ENCODE measurements around the gene SULT1A1. TPM values are rescaled to one million over a fixed set of nuclear protein-coding genes. Genes with fewer than 3 reads are reported as not detected.
"Not testable (repeated sequence)": the region's sequence is repeated elsewhere in the genome, so short reads cannot be mapped to it uniquely, and the experiment has no call there.

Gene SULT1A1
- total and polyA plus RNA-seq, 2 donors, result 25.9 to 26.3 TPM

DNA sequence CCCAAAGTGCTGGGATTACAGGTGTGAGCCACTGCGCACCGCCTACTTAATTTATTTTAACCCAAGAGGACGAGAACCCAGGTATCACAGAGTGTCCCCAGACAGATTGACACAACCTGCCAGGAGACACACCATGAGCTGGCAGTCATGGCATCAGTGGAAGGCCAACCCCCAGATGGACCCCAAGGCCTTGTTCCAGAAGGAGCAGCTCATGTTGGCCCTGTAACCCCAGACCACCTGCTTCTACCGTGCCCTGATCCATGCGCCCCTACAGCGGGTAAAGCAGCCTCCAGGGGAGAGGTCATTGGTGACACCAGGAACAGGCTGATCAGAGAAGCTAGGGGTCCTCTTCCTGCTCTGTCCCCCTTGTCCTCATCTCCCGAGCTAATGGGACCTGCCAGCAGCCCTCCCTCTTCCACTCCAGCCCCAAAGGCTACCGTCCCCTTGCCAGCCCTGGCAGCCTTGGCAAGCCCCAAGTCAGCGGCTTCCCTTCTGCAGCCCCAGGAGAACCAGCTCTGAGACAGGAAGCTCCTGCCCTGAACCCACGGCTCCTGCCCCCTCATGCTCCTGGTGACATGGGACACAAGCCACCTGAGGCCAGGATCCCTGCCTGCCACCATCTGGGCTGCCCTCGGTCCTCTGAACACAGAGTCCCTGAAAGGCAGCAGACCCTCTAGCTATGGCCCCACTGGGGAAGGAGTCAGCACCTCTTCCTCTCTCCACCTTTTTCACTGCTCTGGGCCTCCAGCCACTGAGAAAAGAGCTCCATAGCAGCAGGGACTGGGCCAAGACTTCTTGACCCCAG, 6.3 kb downstream of the SULT1A1 start:
- Histone ChIP-seq H3K9me3 (ENCODE audit: control insufficient read depth in 2 of 2, insufficient read depth in 1 of 2, low read length in 1 of 2) (no peaks in the 10 kb centered on the region), H3K4me1 (ENCODE audit: control insufficient read depth in 2 of 2, insufficient read depth in 2 of 2, low read length in 2 of 2) (no peaks in the 10 kb centered on the region), H3K36me3 (ENCODE audit: control insufficient read depth in 2 of 2, insufficient read depth in 2 of 2, low read length in 1 of 2) (no peaks in the 10 kb centered on the region), H3K27me3 (ENCODE audit: control insufficient read depth in 2 of 2, insufficient read depth in 1 of 2, low read length in 1 of 2) (no peaks in the 10 kb centered on the region), H3K27ac (ENCODE audit: low read depth in 1 of 2, low read length in 1 of 2) (no peak overlapping the region), H3K4me3 (ENCODE audit: low read length in 2 of 2) (no peak overlapping the region)
- DNase-seq (ENCODE audit: low read depth in 6 of 9, low spot score in 9 of 9), result no peak
- 94% methylated on average over 11 of the region's 11 CpGs for WGBS

DNA sequence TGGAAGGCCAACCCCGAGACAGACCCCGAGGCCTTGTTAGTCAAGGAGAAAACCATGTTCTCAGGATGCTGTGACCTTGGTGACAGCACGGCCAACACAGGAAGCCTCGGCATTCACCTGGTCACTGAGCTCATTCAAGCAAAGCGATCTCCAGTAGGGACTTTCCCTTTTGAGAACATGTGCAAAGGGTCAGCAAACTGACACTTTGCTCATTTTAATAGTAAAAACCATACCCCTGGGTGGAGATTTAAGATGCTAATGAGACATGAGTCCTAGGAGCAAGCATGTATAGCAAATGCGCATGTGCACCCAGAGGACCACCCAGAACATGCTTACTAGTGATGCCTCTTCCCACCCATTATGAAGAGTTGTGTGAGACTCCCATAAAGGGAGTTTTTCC, 7.3 kb downstream of the SULT1A1 start:
- Histone ChIP-seq H3K27ac (ENCODE audit: low read depth in 1 of 2, low read length in 1 of 2) (no peak overlapping the region), H3K4me1 (ENCODE audit: control insufficient read depth in 2 of 2, insufficient read depth in 2 of 2, low read length in 2 of 2) (peaks cover 0 to 7% of the 10 kb centered on the region in 2 donors), H3K36me3 (ENCODE audit: control insufficient read depth in 2 of 2, insufficient read depth in 2 of 2, low read length in 1 of 2) (no peaks in the 10 kb centered on the region), H3K9me3 (ENCODE audit: control insufficient read depth in 2 of 2, insufficient read depth in 1 of 2, low read length in 1 of 2) (no peaks in the 10 kb centered on the region), H3K27me3 (ENCODE audit: control insufficient read depth in 2 of 2, insufficient read depth in 1 of 2, low read length in 1 of 2) (no peaks in the 10 kb centered on the region), H3K4me3 (ENCODE audit: low read length in 2 of 2) (no peak overlapping the region)
- WGBS, result 92% methylated on average over 5 of the region's 6 CpGs
- DNase-seq (ENCODE audit: low read depth in 6 of 9, low spot score in 9 of 9), result no peak

DNA sequence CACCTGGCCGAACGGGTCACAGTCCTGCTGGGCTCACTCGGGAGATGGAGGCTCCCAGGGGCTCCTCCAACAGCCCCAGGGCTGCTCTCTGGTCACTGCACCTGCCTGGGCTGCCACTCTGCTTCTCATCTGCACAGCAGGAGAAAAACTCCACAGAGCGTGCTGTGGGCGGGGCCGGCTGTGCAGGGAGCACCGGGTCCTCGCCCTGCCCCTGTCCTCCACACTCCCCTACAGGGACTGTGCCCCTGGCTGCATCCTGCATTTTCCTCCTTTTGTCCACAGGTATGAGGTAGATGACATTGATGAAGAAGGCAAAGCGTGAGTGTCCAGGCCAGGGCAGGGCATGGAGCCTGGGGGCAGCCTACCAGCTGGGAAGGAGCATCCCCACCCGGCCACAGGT, 7.8 kb downstream of the SULT1A1 start:
- not testable (repeated sequence) for H3K4me3 ChIP-seq (ENCODE audit: low read length in 2 of 2); H3K27ac ChIP-seq (ENCODE audit: low read depth in 1 of 2, low read length in 1 of 2); H3K27me3 ChIP-seq (ENCODE audit: control insufficient read depth in 2 of 2, insufficient read depth in 1 of 2, low read length in 1 of 2); H3K36me3 ChIP-seq (ENCODE audit: control insufficient read depth in 2 of 2, insufficient read depth in 2 of 2, low read length in 1 of 2); H3K9me3 ChIP-seq (ENCODE audit: control insufficient read depth in 2 of 2, insufficient read depth in 1 of 2, low read length in 1 of 2); DNase-seq (ENCODE audit: low read depth in 6 of 9, low spot score in 9 of 9)
- peaks cover 0 to 11% of the 10 kb centered on the region in 2 donors for H3K4me1 ChIP-seq (ENCODE audit: control insufficient read depth in 2 of 2, insufficient read depth in 2 of 2, low read length in 2 of 2)
- WGBS, result 96% methylated on average over 5 of the region's 10 CpGs

DNA sequence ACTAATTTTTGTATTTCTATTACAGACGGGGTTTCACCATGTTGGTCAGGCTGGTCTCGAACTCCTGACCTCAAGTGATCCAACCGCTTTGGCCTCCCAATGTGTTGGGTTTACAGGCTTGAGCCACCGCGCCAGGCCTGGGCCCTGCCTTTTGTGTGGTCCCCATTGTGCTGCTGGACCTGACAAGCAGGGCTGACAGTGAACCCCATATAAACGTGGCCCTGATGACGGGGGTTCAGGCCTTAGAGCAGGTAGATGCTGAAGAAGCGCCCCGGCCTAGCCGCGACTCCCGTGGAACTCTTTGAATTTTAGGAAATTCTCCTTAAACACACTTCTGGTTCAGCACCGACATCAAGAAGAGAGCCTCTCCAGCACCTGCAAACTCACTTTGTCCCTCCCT, 8.3 kb downstream of the SULT1A1 start:
- H3K27ac ChIP-seq (ENCODE audit: low read depth in 1 of 2, low read length in 1 of 2); H3K4me3 ChIP-seq (ENCODE audit: low read length in 2 of 2); H3K27me3 ChIP-seq (ENCODE audit: control insufficient read depth in 2 of 2, insufficient read depth in 1 of 2, low read length in 1 of 2); H3K36me3 ChIP-seq (ENCODE audit: control insufficient read depth in 2 of 2, insufficient read depth in 2 of 2, low read length in 1 of 2); DNase-seq (ENCODE audit: low read depth in 6 of 9, low spot score in 9 of 9); H3K9me3 ChIP-seq (ENCODE audit: control insufficient read depth in 2 of 2, insufficient read depth in 1 of 2, low read length in 1 of 2): not testable (repeated sequence)
- 98% methylated on average over 11 of the region's 13 CpGs for WGBS
- peaks cover 0 to 12% of the 10 kb centered on the region in 2 donors for H3K4me1 ChIP-seq (ENCODE audit: control insufficient read depth in 2 of 2, insufficient read depth in 2 of 2, low read length in 2 of 2)

DNA sequence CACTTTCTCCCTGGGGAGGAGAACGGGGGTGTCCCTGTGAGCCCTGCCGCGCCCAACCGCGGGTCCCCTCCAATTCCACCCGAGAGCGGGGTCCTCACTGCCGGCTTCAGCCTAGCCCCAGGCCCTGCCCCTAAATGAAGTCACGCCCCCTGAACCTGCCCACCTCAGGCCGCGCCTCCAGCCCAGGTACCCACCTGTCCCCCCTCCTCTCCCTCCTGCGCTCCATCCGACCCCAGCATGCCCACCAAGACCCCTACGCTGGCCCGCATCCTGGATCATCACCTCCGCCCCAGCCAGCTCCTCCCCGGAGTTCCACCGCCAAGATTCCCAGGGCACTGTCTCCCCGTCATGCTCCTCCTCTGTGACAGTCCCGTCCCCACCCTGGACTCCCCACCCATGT, 8.9 kb downstream of the SULT1A1 start:
- not testable (repeated sequence) for H3K27me3 ChIP-seq (ENCODE audit: control insufficient read depth in 2 of 2, insufficient read depth in 1 of 2, low read length in 1 of 2); H3K9me3 ChIP-seq (ENCODE audit: control insufficient read depth in 2 of 2, insufficient read depth in 1 of 2, low read length in 1 of 2); H3K27ac ChIP-seq (ENCODE audit: low read depth in 1 of 2, low read length in 1 of 2); DNase-seq (ENCODE audit: low read depth in 6 of 9, low spot score in 9 of 9); H3K4me3 ChIP-seq (ENCODE audit: low read length in 2 of 2); H3K36me3 ChIP-seq (ENCODE audit: control insufficient read depth in 2 of 2, insufficient read depth in 2 of 2, low read length in 1 of 2)
- 67% methylated on average over 10 of the region's 20 CpGs for WGBS
- H3K4me1 ChIP-seq (ENCODE audit: control insufficient read depth in 2 of 2, insufficient read depth in 2 of 2, low read length in 2 of 2), result peaks cover 0 to 12% of the 10 kb centered on the region in 2 donors

DNA sequence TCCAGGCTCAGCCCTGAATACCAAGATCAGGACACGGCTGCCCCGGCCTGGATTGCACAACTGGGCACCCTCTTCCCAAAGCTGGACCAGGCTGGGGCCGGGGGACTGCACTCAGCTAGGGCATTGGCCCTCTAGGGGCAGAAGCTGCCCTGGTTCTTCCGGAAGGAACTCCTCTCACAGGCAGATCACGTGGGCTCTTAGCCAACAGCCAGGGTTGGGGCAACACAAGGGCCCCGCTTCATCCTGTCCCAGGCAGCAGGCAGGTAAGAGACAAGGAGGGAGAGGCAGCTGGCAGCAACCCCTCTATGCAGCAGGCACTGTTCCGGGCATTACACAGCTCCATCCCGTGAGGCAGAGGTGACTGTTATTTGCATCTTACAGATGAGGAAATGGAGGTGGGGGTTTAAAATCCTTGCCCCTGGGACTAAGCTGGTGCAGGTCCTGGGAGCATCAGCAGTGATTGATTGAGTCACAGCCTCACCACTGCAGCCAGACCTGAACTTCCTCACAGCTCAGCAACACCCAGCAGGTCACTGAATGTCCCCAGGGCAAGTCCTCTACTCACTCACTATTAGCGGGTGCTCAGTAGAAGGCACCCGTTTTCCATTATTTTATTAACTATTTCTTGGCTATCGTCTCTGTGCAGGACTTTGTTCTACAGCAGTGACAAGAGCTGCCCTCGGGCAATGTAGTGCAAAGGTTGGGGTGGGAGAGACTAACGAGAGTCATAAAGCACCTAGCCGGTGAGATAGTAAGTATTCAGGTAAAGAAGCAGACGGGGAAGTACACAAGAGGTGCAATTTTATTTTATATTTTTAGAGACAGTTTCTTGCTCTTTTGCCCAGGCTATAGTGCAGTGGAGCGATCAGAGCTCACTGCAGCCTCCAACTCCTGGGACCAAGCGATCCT, 10.2 kb downstream of the SULT1A1 start:
- H3K36me3 ChIP-seq (ENCODE audit: control insufficient read depth in 2 of 2, insufficient read depth in 2 of 2, low read length in 1 of 2); DNase-seq (ENCODE audit: low read depth in 6 of 9, low spot score in 9 of 9); H3K27ac ChIP-seq (ENCODE audit: low read depth in 1 of 2, low read length in 1 of 2); H3K27me3 ChIP-seq (ENCODE audit: control insufficient read depth in 2 of 2, insufficient read depth in 1 of 2, low read length in 1 of 2); H3K4me3 ChIP-seq (ENCODE audit: low read length in 2 of 2); H3K9me3 ChIP-seq (ENCODE audit: control insufficient read depth in 2 of 2, insufficient read depth in 1 of 2, low read length in 1 of 2): not testable (repeated sequence)
- peaks cover 0 to 12% of the 10 kb centered on the region in 2 donors for H3K4me1 ChIP-seq (ENCODE audit: control insufficient read depth in 2 of 2, insufficient read depth in 2 of 2, low read length in 2 of 2)
- no CpG with 5 or more reads among the region's 17 CpGs for WGBS

DNA sequence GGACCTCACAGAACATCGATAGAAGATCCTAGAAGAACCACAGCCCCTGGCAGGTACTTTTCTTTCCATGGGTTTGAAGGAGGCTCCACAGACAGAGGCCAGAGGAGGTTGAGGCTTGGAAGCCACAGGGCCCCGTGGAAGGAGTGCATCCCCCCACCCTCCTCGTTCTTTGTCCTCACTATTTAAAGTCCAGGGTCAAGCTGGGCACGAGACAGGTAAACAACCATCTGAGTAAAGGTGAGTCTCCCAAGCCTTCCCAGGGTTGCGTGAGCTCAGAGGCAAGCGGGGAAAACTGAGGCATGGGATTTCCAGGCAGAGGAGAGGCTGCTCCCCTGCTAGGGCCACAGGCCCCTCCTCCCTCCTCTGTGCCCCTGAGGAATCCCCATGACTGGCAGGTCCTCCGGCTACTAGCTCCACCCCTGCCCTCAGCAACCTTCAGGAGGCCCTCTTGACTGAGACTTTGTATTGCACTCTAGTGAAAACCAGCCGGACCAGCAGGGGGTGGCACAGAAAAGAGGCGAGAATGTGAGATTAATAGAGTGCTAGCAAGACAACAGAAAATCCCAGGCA, 12.1 kb downstream of the SULT1A1 start:
- H3K9me3 ChIP-seq (ENCODE audit: control insufficient read depth in 2 of 2, insufficient read depth in 1 of 2, low read length in 1 of 2), result no peaks in the 10 kb centered on the region
- H3K27me3 ChIP-seq (ENCODE audit: control insufficient read depth in 2 of 2, insufficient read depth in 1 of 2, low read length in 1 of 2), result no peaks in the 10 kb centered on the region
- 84% methylated on average over 9 of the region's 9 CpGs for WGBS
- peaks cover 0 to 2% of the 10 kb centered on the region in 2 donors for H3K36me3 ChIP-seq (ENCODE audit: control insufficient read depth in 2 of 2, insufficient read depth in 2 of 2, low read length in 1 of 2)
- peak in 2 of 9 donors; percentile 20 to 39 for DNase-seq (ENCODE audit: low read depth in 6 of 9, low spot score in 9 of 9)
- H3K27ac ChIP-seq (ENCODE audit: low read depth in 1 of 2, low read length in 1 of 2), result no peak overlapping the region
- peaks cover 0 to 12% of the 10 kb centered on the region in 2 donors for H3K4me1 ChIP-seq (ENCODE audit: control insufficient read depth in 2 of 2, insufficient read depth in 2 of 2, low read length in 2 of 2)
- no peak overlapping the region for H3K4me3 ChIP-seq (ENCODE audit: low read length in 2 of 2)

DNA sequence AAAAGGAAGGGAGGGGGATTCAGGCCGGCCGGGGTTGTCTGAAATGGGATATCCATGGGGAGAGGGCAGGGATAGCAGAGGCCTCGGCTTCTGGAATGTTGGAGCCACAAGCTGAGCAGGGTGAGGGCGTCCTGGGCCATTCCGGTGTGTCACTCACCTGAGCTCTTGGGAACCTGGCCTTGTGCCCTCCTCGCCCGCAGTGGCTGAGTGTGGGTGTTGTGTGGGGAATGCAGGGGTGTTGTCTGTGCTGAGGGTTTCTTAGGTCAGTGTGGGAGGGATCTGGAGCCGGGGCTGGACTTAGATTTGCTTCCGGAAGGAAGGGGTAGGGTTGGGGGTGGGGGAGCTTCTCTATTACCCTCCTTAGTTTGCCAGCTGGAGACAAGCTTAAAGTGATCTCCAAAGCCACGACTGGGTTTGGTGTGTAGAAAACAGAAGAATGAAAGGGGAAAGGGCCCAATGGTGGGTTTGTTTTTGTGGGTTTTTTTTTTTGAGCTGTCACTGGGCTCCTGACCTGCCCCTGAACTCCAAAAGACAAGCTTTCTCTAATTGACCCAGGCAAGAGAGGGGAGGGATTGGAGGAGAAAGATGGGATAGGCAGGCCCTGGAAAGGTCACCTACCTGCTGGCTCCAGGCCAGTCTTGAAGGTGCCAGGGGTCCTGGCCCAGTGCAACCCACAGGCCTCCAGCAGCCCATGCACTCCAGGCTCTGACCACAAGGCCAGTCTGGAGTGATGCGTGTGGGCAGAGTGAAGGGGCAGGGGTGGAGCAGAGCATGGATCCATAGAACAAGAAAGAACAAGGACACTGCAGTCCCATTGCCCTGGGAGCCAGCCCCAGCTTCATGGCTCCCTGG, 12.8 kb downstream of the SULT1A1 start, which contains the start of gene SULT1A2:
TSS of gene SULT1A2 (minus strand) at position 211 of the 852 bp plus-strand sequence. CDS start 1,120 bp downstream, outside the sequence.
- Histone ChIP-seq H3K4me1 (ENCODE audit: control insufficient read depth in 2 of 2, insufficient read depth in 2 of 2, low read length in 2 of 2) (peaks cover 0 to 12% of the 10 kb centered on the region in 2 donors), H3K9me3 (ENCODE audit: control insufficient read depth in 2 of 2, insufficient read depth in 1 of 2, low read length in 1 of 2) (no peaks in the 10 kb centered on the region), H3K4me3 (ENCODE audit: low read length in 2 of 2) (no peak within 1 kb of the TSS), H3K27me3 (ENCODE audit: control insufficient read depth in 2 of 2, insufficient read depth in 1 of 2, low read length in 1 of 2) (no peaks in the 10 kb centered on the region), H3K27ac (ENCODE audit: low read depth in 1 of 2, low read length in 1 of 2) (no peak within 1 kb of the TSS), H3K36me3 (ENCODE audit: control insufficient read depth in 2 of 2, insufficient read depth in 2 of 2, low read length in 1 of 2) (peaks cover 0 to 4% of the 10 kb centered on the region in 2 donors)
- DNase-seq (ENCODE audit: low read depth in 6 of 9, low spot score in 9 of 9), result no peak
- 76% methylated on average over 11 of the region's 11 CpGs for WGBS
